Measurements from ENCODE around the gene CCDC88C.
A peak's percentile ranks its signal among the peaks of the same experiment; 100 is the strongest.

Gene CCDC88C

GRCh38 chr14:91394105-91395081, 23.2 kb downstream of the CCDC88C start:
- H3K27me3 ChIP-seq (ENCODE audit: low read depth, low read length), result no peaks in the 10 kb centered on the region
- no peak overlapping the region for H2AFZ ChIP-seq (ENCODE audit: low read depth, low read length)
- peaks cover 96% of the 10 kb centered on the region for H4K20me1 ChIP-seq (ENCODE audit: insufficient read depth, low read length)
- H3K27ac ChIP-seq (ENCODE audit: low read length), result no peak overlapping the region
- no peak overlapping the region for H3K9ac ChIP-seq (ENCODE audit: low read length)
- no peaks in the 10 kb centered on the region for H3K9me3 ChIP-seq (ENCODE audit: insufficient read depth, low read length)
- H3K36me3 ChIP-seq (replicated peaks; ENCODE audit: low read depth, low read length), result peaks cover 40% of the 10 kb centered on the region
- H3K4me2 ChIP-seq (ENCODE audit: low read length), result peak overlapping the region; percentile 62
- TF ChIP-seq CTCF (IDR thresholded peaks at IDR 0.05; ENCODE audit: low read depth, low read length), result no peak
- TF ChIP-seq EZH2phosphoT487 (IDR thresholded peaks at IDR 0.05; ENCODE audit: low read depth), result no peak
- H3K4me1 ChIP-seq (ENCODE audit: low read length), result peaks cover 86% of the 10 kb centered on the region
- no peak overlapping the region for H3K4me3 ChIP-seq (ENCODE audit: low read length)
- peaks cover 97% of the 10 kb centered on the region for H3K79me2 ChIP-seq (ENCODE audit: low read length)

- H3K4me1 ChIP-seq (ENCODE audit: low read length), result peaks cover 86% of the 10 kb centered on the region
- TF ChIP-seq EZH2phosphoT487 (IDR thresholded peaks at IDR 0.05; ENCODE audit: low read depth), result no peak
- no peak for TF ChIP-seq CTCF (IDR thresholded peaks at IDR 0.05; ENCODE audit: low read depth, low read length)
- H3K36me3 ChIP-seq (replicated peaks; ENCODE audit: low read depth, low read length), result peaks cover 45% of the 10 kb centered on the region
- peak overlapping the region; percentile 62 for H3K4me2 ChIP-seq (ENCODE audit: low read length)
- H2AFZ ChIP-seq (ENCODE audit: low read depth, low read length), result no peak overlapping the region
- H3K27ac ChIP-seq (ENCODE audit: low read length), result no peak overlapping the region
- H3K27me3 ChIP-seq (ENCODE audit: low read depth, low read length), result no peaks in the 10 kb centered on the region
- no peaks in the 10 kb centered on the region for H3K9me3 ChIP-seq (ENCODE audit: insufficient read depth, low read length)
- peaks cover 96% of the 10 kb centered on the region for H4K20me1 ChIP-seq (ENCODE audit: insufficient read depth, low read length)
- H3K4me3 ChIP-seq (ENCODE audit: low read length), result peak overlapping the region; percentile 53
- peaks cover 97% of the 10 kb centered on the region for H3K79me2 ChIP-seq (ENCODE audit: low read length)
- H3K9ac ChIP-seq (ENCODE audit: low read length), result peak overlapping the region; percentile 15; the same call in 1 of the 2 replicates
These were observed 24.9 kb downstream of the CCDC88C start for GRCh38 chr14:91392623-91393303.

GRCh38 chr14:91390165-91390778, 27.3 kb downstream of the CCDC88C start:
- H3K4me1 ChIP-seq (ENCODE audit: low read length), result peaks cover 64% of the 10 kb centered on the region

More at GRCh38 chr14:91390165-91390778, 27.3 kb downstream of the CCDC88C start:
- peaks cover 97% of the 10 kb centered on the region for H3K79me2 ChIP-seq (ENCODE audit: low read length)
- H3K27me3 ChIP-seq (ENCODE audit: low read depth, low read length), result no peaks in the 10 kb centered on the region
- H3K9me3 ChIP-seq (ENCODE audit: insufficient read depth, low read length), result no peaks in the 10 kb centered on the region
- no peak overlapping the region for H3K4me3 ChIP-seq (ENCODE audit: low read length)
- TF ChIP-seq CTCF (IDR thresholded peaks at IDR 0.05; ENCODE audit: low read depth, low read length) (no peak), EZH2phosphoT487 (IDR thresholded peaks at IDR 0.05; ENCODE audit: low read depth) (no peak)
- H3K4me2 ChIP-seq (ENCODE audit: low read length), result peak overlapping the region; percentile 8
- no peak overlapping the region for H3K9ac ChIP-seq (ENCODE audit: low read length)
- H4K20me1 ChIP-seq (ENCODE audit: insufficient read depth, low read length), result peaks cover 94% of the 10 kb centered on the region
- H3K36me3 ChIP-seq (replicated peaks; ENCODE audit: low read depth, low read length), result peaks cover 41% of the 10 kb centered on the region
- H2AFZ ChIP-seq (ENCODE audit: low read depth, low read length), result no peak overlapping the region
- peak overlapping the region; percentile 45; the same call in 1 of the 2 replicates for H3K27ac ChIP-seq (ENCODE audit: low read length)

Measured in OCI-LY3 (cell line).